ENCODE results near the gene TMEM171.

TMEM171 gene

GRCh38 chr5:73153513-73153912 is 33.1 kb downstream of the TMEM171 start:
- DNase-seq, result peak; percentile 26

- no peak for DNase-seq
Measured at GRCh38 chr5:73154208-73155006, 34.0 kb downstream of the TMEM171 start.

- no peak for DNase-seq
Measured at GRCh38 chr5:73155271-73156222, 35.2 kb downstream of the TMEM171 start.

- no peak for DNase-seq
Measured at GRCh38 chr5:73157414-73158303, 37.3 kb downstream of the TMEM171 start.

GRCh38 chr5:73158313-73158712 is 37.9 kb downstream of the TMEM171 start:
- DNase-seq, result no peak

- no peak for DNase-seq
Measured at GRCh38 chr5:73160239-73160671, 39.9 kb downstream of the TMEM171 start.

GRCh38 chr5:73170522-73170921 is 50.1 kb downstream of the TMEM171 start:
- DNase-seq, result no peak

- no peak for DNase-seq
Measured at GRCh38 chr5:73171495-73171894, 51.1 kb downstream of the TMEM171 start.

GRCh38 chr5:73172951-73173350 is 52.6 kb downstream of the TMEM171 start, which contains the start of gene TMEM174:
Gene TMEM174 (plus strand): TSS chr5:73173193. CDS start chr5:73173244, 51 bp downstream.
- no peak for DNase-seq

GRCh38 chr5:73174100-73174815 is 53.9 kb downstream of the TMEM171 start:
- no peak for DNase-seq

- DNase-seq, result no peak
Measured at GRCh38 chr5:73176250-73176649, 55.9 kb downstream of the TMEM171 start.

GRCh38 chr5:73178265-73178664 is 57.9 kb downstream of the TMEM171 start:
- no peak for DNase-seq

GRCh38 chr5:73179730-73180129 is 59.4 kb downstream of the TMEM171 start:
- peak; percentile 52 for DNase-seq

GRCh38 chr5:73180566-73180965 is 60.2 kb downstream of the TMEM171 start:
- no peak for DNase-seq
